CD4-positive, alpha-beta T cell treated with Interleukin-1 beta for 1 hour (primary cell): Measurements from ENCODE around the gene TNS3.

Source experiments
- DNase-seq, 2 donors: peaks; one replicate each; pipeline ENCODE4 v3.0.0-alpha.2; 2020 to 2022

The TNS3 gene

DNA sequence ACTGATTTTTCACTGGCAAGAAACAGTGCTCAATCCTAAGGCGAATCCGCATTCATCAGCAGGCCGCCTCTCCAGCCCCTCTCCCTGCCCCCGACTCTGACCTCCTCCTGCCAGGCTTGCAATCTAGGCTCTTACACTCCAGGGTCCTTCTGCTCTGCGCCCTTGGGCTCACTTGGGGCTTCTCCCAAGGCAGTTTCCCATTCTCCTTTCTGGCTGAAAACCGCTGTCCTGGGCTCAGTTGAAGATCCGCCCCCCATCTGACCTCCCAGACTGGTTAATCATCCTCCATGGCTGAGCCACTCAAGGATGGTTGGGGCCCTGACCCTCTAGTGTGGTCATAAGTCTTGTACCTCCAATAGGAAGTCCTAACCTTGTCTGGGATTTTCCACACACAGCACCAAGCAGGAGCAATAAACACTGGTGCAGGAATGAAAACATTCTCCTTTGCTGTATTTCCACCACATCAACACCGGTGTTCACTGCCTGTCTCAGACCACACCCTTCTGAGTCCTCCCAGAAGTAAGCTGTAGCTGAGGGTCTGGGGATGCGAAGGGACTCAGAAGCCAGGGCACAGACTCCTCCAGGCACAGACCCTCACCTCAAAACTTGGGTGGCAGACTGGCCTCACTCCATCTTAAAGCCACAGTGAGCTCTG lies 42.4 kb downstream of the TNS3 start:
- DNase-seq, result no peak

DNA sequence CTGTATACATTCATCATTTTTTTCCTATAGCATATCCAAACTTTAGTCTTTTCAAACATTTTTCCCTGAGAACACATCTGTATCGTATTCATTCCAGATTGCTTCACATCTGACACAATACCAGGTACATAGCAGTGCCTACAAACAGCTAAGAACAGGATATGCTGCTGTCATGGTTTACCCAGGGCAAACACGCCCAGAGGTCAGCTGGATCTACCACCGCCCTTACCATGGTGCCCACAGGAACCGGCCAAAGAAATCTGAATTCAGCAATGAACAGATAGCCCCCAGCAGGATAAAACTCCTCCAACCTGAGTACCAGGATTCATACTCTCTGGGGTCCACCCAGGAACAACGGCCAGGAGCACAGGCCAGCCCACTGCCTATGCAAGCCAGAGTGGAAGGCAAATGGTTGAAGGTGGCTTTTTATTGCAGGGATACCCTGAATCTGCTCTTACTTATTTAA lies 43.0 kb downstream of the TNS3 start:
- DNase-seq, result no peak

GRCh38 chr7:47537716-47538675 lies 43.9 kb downstream of the TNS3 start:
- no peak for DNase-seq

DNA sequence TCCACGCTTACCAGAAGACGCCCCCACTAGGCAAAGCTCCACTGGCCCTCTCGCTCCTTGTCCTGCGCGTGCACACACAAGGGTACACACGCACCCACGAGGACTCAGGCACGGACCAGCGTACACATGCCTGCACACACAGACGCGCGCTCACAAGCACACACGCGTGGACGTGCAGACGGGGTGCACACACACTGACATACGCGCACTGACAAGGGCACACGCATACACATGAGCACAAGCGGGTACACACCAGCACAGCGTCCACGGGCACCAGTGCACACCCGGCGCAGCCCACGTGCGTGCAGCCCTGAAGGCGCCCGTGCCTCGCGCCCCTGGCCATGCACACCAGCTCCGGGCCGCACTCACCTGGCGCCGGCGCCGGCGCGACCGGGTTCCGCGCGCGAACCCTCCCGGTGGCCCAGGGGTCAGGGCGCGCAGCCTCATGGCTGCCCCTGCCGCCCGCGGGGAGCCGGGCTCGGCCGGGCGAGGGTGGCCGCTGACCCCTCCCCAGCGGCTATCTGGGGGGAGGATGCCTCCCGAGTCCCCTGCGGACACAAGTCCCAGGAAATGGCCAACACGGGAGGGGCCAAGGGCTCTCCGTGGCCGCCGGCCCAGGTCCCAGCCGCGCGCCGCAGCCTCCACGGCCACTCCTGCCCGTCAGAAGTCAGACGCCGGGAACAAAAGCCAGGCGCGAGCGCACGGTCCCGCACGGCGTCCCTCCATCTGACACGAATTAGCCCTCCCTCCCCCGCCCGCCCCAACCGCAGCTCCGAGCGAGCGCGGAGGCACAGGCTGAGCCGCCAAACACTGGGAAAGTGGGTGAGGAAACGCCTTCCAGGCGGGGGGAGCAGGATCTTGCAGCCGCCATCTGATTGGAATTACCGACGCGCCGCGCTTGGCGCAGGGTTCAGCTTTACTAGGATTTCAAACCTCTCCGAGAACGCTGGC lies 45.0 kb downstream of the TNS3 start:
- DNase-seq, result no peak

DNA sequence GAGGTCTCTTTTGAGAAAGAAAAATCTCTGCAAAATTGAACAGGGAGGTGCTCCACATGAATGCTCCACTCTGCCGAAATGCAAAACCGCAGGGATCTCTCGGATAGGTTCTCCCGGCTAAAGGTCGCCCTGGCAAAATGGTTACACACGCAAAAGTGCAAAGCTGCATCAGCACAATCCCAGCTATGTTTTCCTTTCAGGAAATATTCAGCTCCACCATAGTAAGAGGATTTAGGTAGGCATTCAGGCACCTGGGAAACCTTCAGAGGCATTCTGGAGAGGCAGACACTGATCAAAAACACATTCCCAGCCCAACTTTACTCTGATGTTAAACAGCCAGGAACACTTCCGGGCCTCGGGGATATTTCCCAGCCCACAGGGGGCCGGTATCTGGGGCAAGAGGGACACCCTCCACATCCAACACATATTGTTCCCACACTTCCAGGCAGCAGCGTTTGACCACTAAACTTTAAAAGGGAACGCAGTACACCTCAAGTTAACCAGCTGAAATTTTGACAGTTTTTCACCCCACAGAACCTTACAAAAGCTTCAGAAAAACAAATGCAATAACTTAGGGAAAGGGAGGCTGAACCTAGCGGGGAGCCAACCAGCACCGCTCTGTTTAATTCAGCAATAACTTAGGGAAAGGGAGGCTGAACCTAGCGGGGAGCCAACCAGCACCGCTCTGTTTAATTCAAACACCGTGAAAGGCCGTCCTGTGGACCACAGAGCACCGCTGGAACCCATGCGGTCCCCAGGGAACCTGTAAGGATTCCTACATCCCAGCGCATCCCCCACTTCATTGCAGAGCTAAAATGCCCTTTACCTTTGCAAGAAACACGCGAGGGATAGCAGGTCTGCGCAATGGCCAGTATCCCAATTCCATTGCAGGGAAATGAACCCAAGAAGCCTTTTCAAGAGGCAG lies 45.9 kb downstream of the TNS3 start:
- DNase-seq, result no peak

DNA sequence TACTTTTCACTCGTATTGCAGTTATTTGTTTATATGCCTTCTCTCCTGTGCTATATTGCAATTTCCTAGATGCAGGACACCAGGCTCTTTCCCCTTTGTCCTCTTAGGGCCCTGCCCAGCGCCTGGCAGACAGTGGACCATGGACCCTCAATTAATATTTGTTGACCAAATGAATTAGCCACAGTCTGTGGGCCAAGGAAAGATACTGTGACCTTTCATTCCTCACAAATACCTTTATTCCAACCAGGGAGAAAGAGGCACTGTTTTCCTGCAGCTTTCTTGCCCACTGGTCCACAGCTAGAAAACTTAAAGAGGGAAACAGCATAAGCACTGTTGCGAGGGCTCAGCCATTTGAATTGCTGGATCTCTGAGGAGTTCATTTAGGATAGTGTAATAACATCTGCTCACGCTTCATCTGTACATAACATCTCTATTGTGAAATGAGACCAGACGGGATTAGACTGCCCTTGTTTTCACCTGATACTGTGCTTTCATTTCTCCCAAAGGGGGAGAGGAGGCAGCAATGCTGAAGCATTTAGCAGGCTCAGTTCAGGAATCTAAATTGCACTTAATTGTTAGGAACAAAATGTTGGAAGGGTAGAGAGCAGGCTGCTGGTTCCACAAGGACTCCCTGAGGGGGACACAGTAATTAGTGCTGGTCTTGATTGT lies 46.7 kb downstream of the TNS3 start:
- DNase-seq, result no peak

- no peak for DNase-seq
Measured at GRCh38 chr7:47534322-47535034, 47.4 kb downstream of the TNS3 start.

GRCh38 chr7:47531584-47532492 lies 50.1 kb downstream of the TNS3 start:
- DNase-seq, result no peak

DNA sequence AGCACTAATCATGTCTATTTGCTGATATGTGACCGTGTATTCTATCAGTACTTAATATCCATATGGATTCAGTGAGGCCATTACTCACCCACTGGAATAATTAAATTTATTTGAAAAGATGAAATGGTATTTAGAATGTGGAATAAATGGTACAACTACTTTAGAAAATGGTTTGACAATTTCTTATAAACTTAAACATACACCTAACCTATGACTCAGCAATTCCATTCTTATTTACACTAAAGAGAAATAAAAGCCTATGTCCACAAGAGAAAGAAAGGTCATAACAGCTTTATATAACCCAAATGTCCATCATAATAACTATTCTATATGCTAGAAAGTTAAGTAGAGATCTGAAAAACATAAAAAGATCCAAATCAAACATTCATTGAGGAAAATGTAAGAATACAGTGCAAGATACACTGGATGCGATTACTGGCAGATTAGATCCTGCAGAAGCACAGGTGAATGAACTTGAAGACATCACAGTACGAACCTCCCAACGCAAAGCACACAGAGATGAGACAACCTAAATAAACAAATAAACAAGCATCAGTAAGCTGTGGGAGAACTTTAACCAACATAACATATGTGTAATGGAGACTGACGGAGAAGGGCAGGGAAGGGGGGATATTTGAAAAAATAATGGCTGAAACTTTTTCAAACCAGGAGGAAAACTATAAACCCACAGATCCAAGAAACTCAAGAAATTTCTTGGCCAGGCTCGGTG lies 51.9 kb downstream of the TNS3 start:
- DNase-seq, result no peak

DNA sequence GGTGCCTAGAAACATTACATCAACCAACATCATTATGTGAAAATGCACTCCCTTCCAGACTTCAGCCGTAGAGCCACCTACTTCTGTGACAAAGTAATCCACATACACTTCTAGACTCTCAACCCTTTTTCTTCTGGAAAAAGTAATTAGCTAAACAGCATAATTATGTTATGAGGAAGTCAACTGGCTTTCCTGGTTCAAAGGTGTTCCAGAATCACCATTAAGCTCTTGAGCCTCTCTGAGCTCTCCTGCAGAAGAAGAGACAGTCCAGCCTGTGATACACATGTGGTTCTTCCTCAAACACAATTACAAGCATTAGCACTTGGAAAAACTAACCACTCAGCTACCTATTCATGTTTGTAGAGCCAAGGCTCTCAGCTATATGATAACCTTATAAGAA lies 52.5 kb downstream of the TNS3 start:
- DNase-seq, result no peak

DNA sequence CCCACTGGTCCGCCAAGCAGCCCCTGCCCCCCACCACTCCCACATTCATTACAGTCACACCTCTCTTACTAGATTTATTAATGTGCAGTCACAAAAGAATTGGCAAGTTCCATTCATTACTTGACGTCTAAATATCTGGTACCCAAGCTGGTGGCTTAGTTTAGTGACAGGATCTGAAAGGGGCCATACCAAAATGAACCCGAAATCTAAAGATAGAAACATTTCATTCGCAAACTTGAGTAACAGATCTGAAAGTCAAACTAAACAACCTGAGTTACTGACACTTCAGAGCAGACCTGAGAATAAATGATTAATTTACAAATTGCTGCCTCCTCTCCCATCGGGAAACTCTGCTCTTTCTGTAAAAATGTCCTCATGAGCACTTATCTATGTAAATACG lies 53.4 kb downstream of the TNS3 start:
- DNase-seq, result no peak

DNA sequence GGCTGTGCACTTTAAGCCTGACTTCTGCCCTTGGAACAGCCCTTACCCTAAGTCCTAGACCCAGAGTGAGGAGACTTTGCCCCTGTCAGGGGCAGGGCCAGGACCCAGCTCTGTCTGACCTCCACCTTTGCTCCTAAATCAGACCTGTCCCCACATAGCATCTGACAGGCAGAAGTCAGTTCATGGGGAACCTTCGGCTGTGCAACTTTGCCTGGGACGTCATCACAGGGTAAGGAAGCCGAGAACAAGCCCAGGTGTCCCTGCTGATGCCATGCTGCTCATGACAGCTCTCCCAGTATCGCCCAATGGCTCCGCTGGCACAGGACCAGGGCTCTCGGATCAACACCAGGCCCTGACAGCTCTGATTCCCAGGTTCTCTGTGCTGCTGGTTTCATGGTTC lies 55.4 kb downstream of the TNS3 start:
- DNase-seq, result no peak

DNA sequence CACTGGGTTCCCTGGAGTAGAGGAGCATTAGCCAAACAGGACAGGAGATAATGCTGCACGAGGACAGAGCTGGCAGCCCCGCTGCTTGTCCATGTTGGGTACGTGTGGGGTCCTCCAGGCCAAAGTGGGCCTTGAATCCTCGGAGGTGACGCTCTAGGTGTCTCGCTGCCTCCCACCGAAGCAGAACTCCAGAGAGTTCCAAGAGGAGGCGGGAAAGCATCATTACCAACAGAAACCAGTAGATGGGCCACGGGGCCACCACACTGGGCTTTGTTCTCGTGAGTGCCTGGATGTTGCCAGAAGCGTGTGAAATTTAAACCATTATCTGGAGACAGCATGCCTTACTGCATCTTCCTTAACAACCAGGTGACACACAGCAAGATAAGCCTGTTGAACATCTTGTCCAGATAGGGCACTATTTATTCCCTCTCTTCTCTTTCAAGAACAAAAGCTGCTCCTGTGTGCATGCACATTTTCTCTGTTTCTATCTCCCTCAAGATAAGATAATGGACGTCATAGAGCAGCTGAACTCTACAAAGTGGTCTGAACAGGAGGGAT lies 56.8 kb downstream of the TNS3 start:
- DNase-seq, result no peak

DNA sequence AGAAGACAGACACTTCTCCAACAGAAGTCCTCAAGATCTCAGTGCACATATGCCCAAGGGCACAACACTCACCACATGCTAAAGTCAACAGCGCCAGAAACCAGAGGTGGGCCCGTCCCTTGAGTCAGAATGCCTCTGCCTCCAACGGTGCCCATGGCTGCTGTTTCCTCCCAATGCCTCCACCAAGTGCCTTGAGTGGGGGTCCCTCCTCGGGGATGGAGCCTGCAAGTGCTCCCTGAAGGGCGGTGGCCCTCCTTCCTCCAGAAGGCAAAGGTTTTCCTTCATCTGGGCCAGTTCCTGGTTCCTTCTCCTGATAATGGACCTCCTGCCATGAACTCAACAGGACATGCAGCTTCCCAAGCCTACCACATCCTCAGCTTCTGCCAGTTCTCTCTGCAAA lies 58.5 kb downstream of the TNS3 start:
- no peak for DNase-seq

- DNase-seq, result no peak
Measured at GRCh38 chr7:47521816-47522561, 59.9 kb downstream of the TNS3 start.

GRCh38 chr7:47521011-47521795 lies 60.7 kb downstream of the TNS3 start:
- DNase-seq, result no peak

DNA sequence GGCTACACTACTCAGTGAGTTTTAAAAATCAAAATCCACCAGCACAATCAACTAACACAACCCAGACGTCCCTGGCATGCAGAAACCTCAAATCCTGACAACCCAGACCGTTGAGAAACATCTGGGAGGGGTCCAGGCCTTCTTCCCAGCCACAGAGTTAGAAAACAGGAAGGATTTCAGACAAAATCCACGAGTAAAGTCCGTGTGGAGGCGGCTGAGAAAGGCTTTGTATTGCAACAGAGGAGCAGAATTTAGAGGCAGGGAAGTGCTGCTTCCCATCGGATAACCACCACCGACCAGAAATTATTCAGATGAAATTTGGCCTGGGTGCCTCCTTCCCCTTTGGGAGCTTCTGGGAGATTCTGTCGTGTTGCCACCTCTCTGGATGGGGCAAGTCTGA lies 61.5 kb downstream of the TNS3 start:
- no peak for DNase-seq
